ENCODE data around the gene TMC8.

DNA sequence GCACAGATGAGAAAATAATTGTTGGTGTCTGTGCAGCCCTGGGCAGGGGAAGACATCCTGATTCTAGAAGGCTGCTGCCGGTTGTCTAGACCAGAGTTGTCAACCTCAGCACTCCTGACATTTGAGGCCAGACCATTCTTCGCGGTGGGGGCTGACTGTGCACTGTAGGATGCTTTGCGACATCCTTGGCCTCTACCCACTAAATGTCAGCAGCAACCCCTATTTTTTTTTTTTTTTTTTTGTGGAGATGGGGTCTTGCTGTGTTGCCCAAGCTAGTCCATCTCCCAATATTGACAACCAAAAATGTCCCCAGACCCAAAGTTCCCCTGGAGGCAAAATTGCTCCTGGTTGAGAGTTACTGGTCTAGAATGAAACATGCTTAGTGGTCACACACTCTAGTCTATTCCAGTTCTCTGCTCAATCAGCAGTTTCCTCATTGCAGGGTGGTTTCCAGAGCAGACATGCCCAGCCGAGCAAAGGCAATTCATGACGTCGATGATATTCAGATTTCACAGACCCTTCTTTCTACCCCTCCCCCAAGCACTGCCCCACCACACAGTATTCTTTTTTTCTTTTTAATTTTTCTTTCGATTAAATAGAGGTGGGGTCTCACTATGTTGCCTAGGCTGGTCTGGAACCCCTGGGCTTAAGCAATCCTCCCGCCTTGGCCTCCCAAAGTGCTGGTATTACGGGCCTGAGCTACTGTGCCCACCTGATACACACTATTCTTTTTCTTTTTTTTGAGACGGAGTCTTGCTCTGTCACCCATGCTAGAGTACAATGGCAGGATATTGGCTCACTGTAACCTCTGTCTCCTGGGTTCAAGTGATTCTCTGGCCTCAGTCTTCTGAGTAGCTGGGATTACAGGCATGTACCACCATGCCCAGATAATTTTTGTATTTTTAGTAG lies 24.6 kb downstream of the TMC8 start:
- TF ChIP-seq, protein P1, sequence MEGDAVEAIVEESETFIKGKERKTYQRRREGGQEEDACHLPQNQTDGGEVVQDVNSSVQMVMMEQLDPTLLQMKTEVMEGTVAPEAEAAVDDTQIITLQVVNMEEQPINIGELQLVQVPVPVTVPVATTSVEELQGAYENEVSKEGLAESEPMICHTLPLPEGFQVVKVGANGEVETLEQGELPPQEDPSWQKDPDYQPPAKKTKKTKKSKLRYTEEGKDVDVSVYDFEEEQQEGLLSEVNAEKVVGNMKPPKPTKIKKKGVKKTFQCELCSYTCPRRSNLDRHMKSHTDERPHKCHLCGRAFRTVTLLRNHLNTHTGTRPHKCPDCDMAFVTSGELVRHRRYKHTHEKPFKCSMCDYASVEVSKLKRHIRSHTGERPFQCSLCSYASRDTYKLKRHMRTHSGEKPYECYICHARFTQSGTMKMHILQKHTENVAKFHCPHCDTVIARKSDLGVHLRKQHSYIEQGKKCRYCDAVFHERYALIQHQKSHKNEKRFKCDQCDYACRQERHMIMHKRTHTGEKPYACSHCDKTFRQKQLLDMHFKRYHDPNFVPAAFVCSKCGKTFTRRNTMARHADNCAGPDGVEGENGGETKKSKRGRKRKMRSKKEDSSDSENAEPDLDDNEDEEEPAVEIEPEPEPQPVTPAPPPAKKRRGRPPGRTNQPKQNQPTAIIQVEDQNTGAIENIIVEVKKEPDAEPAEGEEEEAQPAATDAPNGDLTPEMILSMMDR (IDR thresholded peaks at IDR 0.05; ENCODE audit: low read depth, low read length, missing input control): no peak
- no peak for TF ChIP-seq RAD21 (IDR thresholded peaks at IDR 0.05)
- no peak for TF ChIP-seq YY1 (IDR thresholded peaks at IDR 0.05)
- TF ChIP-seq, protein P2, sequence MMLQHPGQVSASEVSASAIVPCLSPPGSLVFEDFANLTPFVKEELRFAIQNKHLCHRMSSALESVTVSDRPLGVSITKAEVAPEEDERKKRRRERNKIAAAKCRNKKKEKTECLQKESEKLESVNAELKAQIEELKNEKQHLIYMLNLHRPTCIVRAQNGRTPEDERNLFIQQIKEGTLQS (IDR thresholded peaks at IDR 0.05): no peak

All from liver (tissue), 3 donors.